GM23248 (cell line): ENCODE measurements around the gene LRRN2. TPM values are rescaled to one million over a fixed set of nuclear protein-coding genes. Genes with fewer than 3 reads are reported as not detected.

Experiments
- DNase-seq: peaks from one replicate; pipeline ENCODE4 v3.0.0-alpha.2; 2015
- H2AFZ ChIP-seq: fragments of 200-600 bp; sonication (generic); 2 replicates; pipeline ENCODE4 v1.6.1; 2016; ENCODE audit warnings: antibody characterized with exemption
- H3F3A ChIP-seq: fragments of 200-600 bp; sonication (generic); 2 replicates; pipeline ENCODE4 v1.6.1; 2016; ENCODE audit warnings: mild to moderate bottlenecking, antibody characterized with exemption, mixed run types; ENCODE audit not compliant: insufficient read depth
- H3K27ac ChIP-seq: fragments of 200-600 bp; sonication (generic); 2 replicates; pipeline ENCODE4 v1.5.1; 2016; ENCODE audit warnings: mild to moderate bottlenecking
- H3K27me3 ChIP-seq: fragments of 200-600 bp; sonication (generic); replicated peaks from 2 replicates; pipeline ENCODE4 v1.6.1; 2016; ENCODE audit warnings: mild to moderate bottlenecking; ENCODE audit not compliant: insufficient read depth
- H3K36me3 ChIP-seq: fragments of 200-600 bp; sonication (generic); 2 replicates; pipeline ENCODE4 v1.6.1; 2016; ENCODE audit warnings: low read depth, mild to moderate bottlenecking
- H3K4me1 ChIP-seq: fragments of 200-600 bp; sonication (generic); 2 replicates; pipeline ENCODE4 v1.6.1; 2016; ENCODE audit warnings: mild to moderate bottlenecking; ENCODE audit not compliant: insufficient read depth
- H3K4me2 ChIP-seq: fragments of 200-600 bp; sonication (generic); one replicate; pipeline ENCODE4 v1.6.1; 2016; ENCODE audit warnings: mild to moderate bottlenecking; ENCODE audit not compliant: unreplicated experiment
- H3K4me3 ChIP-seq: fragments of 200-600 bp; sonication (generic); 2 replicates; pipeline ENCODE4 v1.5.1; 2016; ENCODE audit warnings: mild to moderate bottlenecking
- H3K79me2 ChIP-seq: fragments of 200-600 bp; sonication (generic); 2 replicates; pipeline ENCODE4 v1.6.1; 2016; ENCODE audit warnings: mild to moderate bottlenecking; ENCODE audit not compliant: insufficient read depth
- H3K9ac ChIP-seq: fragments of 200-600 bp; sonication (generic); 2 replicates; pipeline ENCODE4 v1.6.1; 2016; ENCODE audit warnings: mild to moderate bottlenecking
- H3K9me2 ChIP-seq: fragments of 200-600 bp; sonication (generic); 2 replicates; pipeline ENCODE4 v1.6.1; 2016; ENCODE audit warnings: mixed run types, mild to moderate bottlenecking, moderate library complexity; ENCODE audit not compliant: insufficient read depth
- H3K9me3 ChIP-seq: fragments of 200-600 bp; sonication (generic); one replicate; pipeline ENCODE4 v1.6.1; 2017; ENCODE audit warnings: low read depth
- H4K20me1 ChIP-seq: fragments of 200-600 bp; sonication (generic); 2 replicates; pipeline ENCODE4 v1.6.0; 2016; ENCODE audit not compliant: insufficient read depth
- EZH2 ChIP-seq: fragments of 200-600 bp; sonication (generic); IDR thresholded peaks from 2 replicates; pipeline ENCODE4 v1.6.1; 2018; ENCODE audit warnings: antibody characterized with exemption, mild to moderate bottlenecking; ENCODE audit not compliant: insufficient read depth, poor library complexity, severe bottlenecking
- EZH2phosphoT487 ChIP-seq: fragments of 200-600 bp; sonication (generic); IDR thresholded peaks from 2 replicates; pipeline ENCODE4 v1.6.1; 2018; ENCODE audit warnings: antibody characterized with exemption, moderate library complexity, mild to moderate bottlenecking, low read depth; ENCODE audit not compliant: insufficient read depth
- WGBS, 2 experiments: methylation state at CpG; one replicate each; pipeline ENCODE4 v1.1.6; 2015 to 2017; ENCODE audit warnings: low lambda C conversion rate in 2 of 2, low coverage in 1 of 2; ENCODE audit errors: missing lambda C conversion rate in 2 of 2; 5-methylcytosine and 5-hydroxymethylcytosine counted together
- in situ Hi-C: fragments of 300-500 bp; cut with MboI; formaldehyde crosslinking; loops from 2 replicates; pipeline ENCODE4 v1.15.0; 2020
- polyA plus RNA-seq: library from polyadenylated mRNA; unstranded; fragments of >200 nt; fragmentation: Nextera tagmentation; extraction: Ambion mirVana; gene quantifications from 2 replicates; pipeline ENCODE4 v1.2.1, GENCODE V29; 2016
- total RNA-seq: library from RNA; depleted of rRNA; stranded (reverse); fragments of >200 nt; shearing (Covaris generic); gene quantifications from 2 replicates; pipeline ENCODE4 v1.2.3, GENCODE V29; 2014; rRNA removed

Gene LRRN2
- total RNA-seq (0.22 TPM in 1 of 2 replicates, not detected in the other), polyA plus RNA-seq (not detected in 2 replicates)

DNA sequence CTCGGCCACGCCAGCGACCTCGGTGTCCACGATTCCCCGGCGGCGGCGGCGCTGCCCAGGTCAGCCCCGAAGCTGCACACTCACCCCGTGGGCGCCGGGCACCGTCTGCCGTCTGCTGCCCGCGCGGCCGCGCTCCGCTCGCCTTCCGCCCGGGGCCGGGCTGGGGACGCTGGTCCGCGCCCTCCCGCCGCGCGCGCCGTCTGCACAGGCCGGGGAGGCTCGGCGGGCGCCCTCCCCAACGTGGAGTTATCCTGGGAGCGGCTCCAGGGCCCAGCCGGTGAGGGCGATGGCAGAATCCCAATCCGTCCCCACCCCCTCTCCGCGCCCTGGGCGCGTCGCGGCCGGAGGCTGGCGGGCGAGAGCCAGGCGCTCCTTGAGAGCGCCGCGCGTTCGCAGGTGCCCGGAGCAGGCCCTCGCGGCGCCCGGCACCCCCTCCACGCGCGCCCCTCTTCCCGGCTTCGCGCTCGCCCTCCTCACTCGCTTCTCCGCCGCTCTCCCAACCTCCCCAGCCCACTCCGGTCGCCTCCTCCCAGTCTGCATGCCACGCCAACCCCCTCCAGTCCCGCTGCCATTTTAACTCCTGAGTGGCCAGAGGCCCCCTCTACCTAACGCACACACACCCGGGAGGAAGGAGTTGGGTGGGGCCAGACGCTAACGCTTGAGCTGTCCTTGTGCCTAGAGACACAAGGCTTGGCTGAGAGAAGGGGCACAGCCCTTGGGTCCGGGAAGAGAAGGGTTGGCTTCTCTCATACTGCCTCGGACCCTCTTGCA, at the start of gene LRRN2:
Gene LRRN2, minus strand, starts transcription at position 503 of the 771 bp plus-strand sequence. CDS start 65,746 bp downstream, outside the sequence.
- Histone ChIP-seq H3K9me2 (no peaks in the 10 kb centered on the region), H4K20me1 (no peaks in the 10 kb centered on the region), H3K79me2 (no peaks in the 10 kb centered on the region), H3K4me2 (peak within 1 kb of the TSS; percentile 31), H2AFZ (no peak within 1 kb of the TSS), H3K9ac (no peak within 1 kb of the TSS), H3K27me3 (peaks cover 73% of the 10 kb centered on the region), H3K4me3 (peak within 1 kb of the TSS; percentile 44), H3K4me1 (no peaks in the 10 kb centered on the region), H3K36me3 (no peaks in the 10 kb centered on the region), H3K9me3 (no peaks in the 10 kb centered on the region), H3F3A (no peaks in the 10 kb centered on the region), H3K27ac (no peak within 1 kb of the TSS)
- TF ChIP-seq EZH2 (no peak), EZH2phosphoT487 (no peak)
- 4% methylated on average over 40 to 63 of the region's 84 CpGs for WGBS, 2 experiments
- DNase-seq, result peak; percentile 36
- in situ Hi-C loops, result no loop called here

DNA sequence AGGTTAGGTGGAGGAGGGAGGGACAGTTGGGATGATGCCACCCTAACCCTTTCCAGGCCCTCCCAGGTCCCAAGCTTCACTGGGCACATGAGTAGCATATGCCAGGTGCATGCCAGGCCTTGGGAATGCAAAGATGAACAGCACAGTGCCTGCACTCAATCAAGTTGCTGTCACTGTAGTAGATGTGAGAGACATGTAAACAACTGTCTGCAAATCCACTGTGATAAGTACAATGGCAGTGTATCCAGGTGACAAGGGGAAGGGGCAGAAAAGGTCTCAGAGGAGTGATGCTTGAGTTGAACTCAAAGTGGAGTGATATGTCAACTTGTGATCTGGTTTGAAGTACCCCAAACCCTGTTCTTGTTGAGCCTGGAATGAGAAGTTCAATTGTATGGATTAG, 49.5 kb upstream of the LRRN2 start:
- H4K20me1 ChIP-seq, result no peaks in the 10 kb centered on the region
- no peaks in the 10 kb centered on the region for H3K9me3 ChIP-seq
- no peaks in the 10 kb centered on the region for H3K4me1 ChIP-seq
- peaks cover 67% of the 10 kb centered on the region for H3K27me3 ChIP-seq
- H3K36me3 ChIP-seq, result no peaks in the 10 kb centered on the region
- no peak overlapping the region for H3K9ac ChIP-seq
- H3K27ac ChIP-seq, result no peak overlapping the region
- H3K4me2 ChIP-seq, result no peak overlapping the region
- no peaks in the 10 kb centered on the region for H3F3A ChIP-seq
- in situ Hi-C loops, result no loop called here
- no peak overlapping the region for H3K4me3 ChIP-seq
- no peak overlapping the region for H2AFZ ChIP-seq
- TF ChIP-seq EZH2 (no peak), EZH2phosphoT487 (no peak)
- H3K9me2 ChIP-seq, result no peaks in the 10 kb centered on the region
- no peak for DNase-seq
- H3K79me2 ChIP-seq, result no peaks in the 10 kb centered on the region

GRCh38 chr1:204733869-204734596, 48.5 kb upstream of the LRRN2 start:
- H3K27ac ChIP-seq, result no peak overlapping the region
- H4K20me1 ChIP-seq, result no peaks in the 10 kb centered on the region
- no peaks in the 10 kb centered on the region for H3K9me2 ChIP-seq
- H3K9ac ChIP-seq, result no peak overlapping the region
- no peak overlapping the region for H3K4me2 ChIP-seq
- no peak overlapping the region for H3K4me3 ChIP-seq
- peaks cover 69% of the 10 kb centered on the region for H3K27me3 ChIP-seq
- in situ Hi-C loops, result no loop called here
- no peak overlapping the region for H2AFZ ChIP-seq
- H3K79me2 ChIP-seq, result no peaks in the 10 kb centered on the region
- no peak for DNase-seq
- H3K36me3 ChIP-seq, result no peaks in the 10 kb centered on the region
- no peaks in the 10 kb centered on the region for H3K9me3 ChIP-seq
- 24 to 30% methylated on average over 12 of the region's 12 CpGs for WGBS, 2 experiments
- no peak for TF ChIP-seq EZH2phosphoT487
- TF ChIP-seq EZH2, result no peak
- no peaks in the 10 kb centered on the region for H3K4me1 ChIP-seq
- no peaks in the 10 kb centered on the region for H3F3A ChIP-seq

GRCh38 chr1:204733289-204733688, 47.8 kb upstream of the LRRN2 start:
- no peak overlapping the region for H3K4me2 ChIP-seq
- H2AFZ ChIP-seq, result no peak overlapping the region
- H3K4me1 ChIP-seq, result no peaks in the 10 kb centered on the region
- no peaks in the 10 kb centered on the region for H3K9me2 ChIP-seq
- in situ Hi-C loops, result no loop called here
- H3K9me3 ChIP-seq, result no peaks in the 10 kb centered on the region
- H3K27ac ChIP-seq, result no peak overlapping the region
- WGBS, 2 experiments, result 28 to 34% methylated on average over 4 of the region's 4 CpGs
- H3K9ac ChIP-seq, result no peak overlapping the region
- H3K36me3 ChIP-seq, result no peaks in the 10 kb centered on the region
- no peaks in the 10 kb centered on the region for H3K79me2 ChIP-seq
- no peak for DNase-seq
- no peaks in the 10 kb centered on the region for H3F3A ChIP-seq
- H3K4me3 ChIP-seq, result no peak overlapping the region
- H4K20me1 ChIP-seq, result no peaks in the 10 kb centered on the region
- H3K27me3 ChIP-seq, result peaks cover 73% of the 10 kb centered on the region
- TF ChIP-seq EZH2, result no peak
- TF ChIP-seq EZH2phosphoT487, result no peak
